IMR-90 (cell line): Measurements from ENCODE around the gene OR56B1. TPM values are rescaled to one million over a fixed set of nuclear protein-coding genes. Genes with fewer than 3 reads are reported as not detected.

Experiments used
- ATAC-seq: fragments of 200-7000 bp; cut with Tn5 transposase; 2 replicates; pipeline ENCODE4 v1.9.1; 2020; ENCODE audit warnings: low read depth, mild to moderate bottlenecking, moderate library complexity
- BruUV-seq: library from RNA; stranded (reverse); fragments of 400-500 nt; replicated peaks from 2 replicates; lab custom pipeline; 2021; lab: Mats Ljungman, UMichigan
- CTCF ChIA-PET: fragments of 300-600 bp; formaldehyde crosslinking; extraction: SDS; loops from one replicate; lab custom pipeline; 2021; ENCODE audit warnings: antibody characterized with exemption; lab: Yijun Ruan, JAX
- POLR2A ChIA-PET: fragments of 300-600 bp; sonication (Branson Sonifier 250); formaldehyde crosslinking; loops from one replicate; lab custom pipeline; 2022; ENCODE audit warnings: antibody characterized with exemption; ENCODE audit not compliant: unreplicated experiment; lab: Charles Lee
- DNase-seq: peaks from one replicate; pipeline ENCODE4 v3.0.0; 2013
- H2AFZ ChIP-seq: replicated peaks from 2 replicates; pipeline ENCODE3; 2013; ENCODE audit warnings: low read length, mild to moderate bottlenecking; ENCODE audit not compliant: poor library complexity
- H2AK5ac ChIP-seq: 2 replicates; pipeline ENCODE4 v1.6.1; 2013; ENCODE audit warnings: low read depth, low read length, inconsistent platforms
- H2AK9ac ChIP-seq: replicated peaks from 2 replicates; pipeline ENCODE3; 2013; ENCODE audit warnings: mild to moderate bottlenecking, low read depth, low read length, moderate library complexity; ENCODE audit not compliant: poor library complexity
- H2BK120ac ChIP-seq: 2 replicates; pipeline ENCODE4 v1.6.1; 2013; ENCODE audit warnings: low read depth, low read length, inconsistent platforms
- H2BK15ac ChIP-seq: 3 replicates; pipeline ENCODE4 v1.6.1; 2013; ENCODE audit warnings: low read depth, low read length, inconsistent platforms
- H2BK20ac ChIP-seq: 2 replicates; pipeline ENCODE4 v1.6.1; 2013; ENCODE audit warnings: low read depth, mild to moderate bottlenecking, inconsistent platforms, low read length, moderate library complexity
- H2BK5ac ChIP-seq: 2 replicates; pipeline ENCODE4 v1.6.1; 2013; ENCODE audit warnings: mild to moderate bottlenecking, low read depth, low read length, inconsistent platforms; ENCODE audit not compliant: poor library complexity, severe bottlenecking
- H3K14ac ChIP-seq: replicated peaks from 2 replicates; pipeline ENCODE4 v1.6.1; 2013; ENCODE audit warnings: low read depth, low read length, inconsistent platforms
- H3K18ac ChIP-seq: 2 replicates; pipeline ENCODE4 v1.6.1; 2013; ENCODE audit warnings: low read depth, low read length, control low read depth
- H3K23ac ChIP-seq: 2 replicates; pipeline ENCODE4 v1.6.1; 2013; ENCODE audit warnings: low read depth, low read length, inconsistent platforms
- H3K27ac ChIP-seq: 2 replicates; pipeline ENCODE4 v1.5.1; 2013; ENCODE audit warnings: mild to moderate bottlenecking, control low read depth, low read length; ENCODE audit not compliant: insufficient read depth
- H3K27me3 ChIP-seq: 2 replicates; pipeline ENCODE4 v1.6.1; 2013; ENCODE audit warnings: low read length; ENCODE audit not compliant: control insufficient read depth, insufficient read depth
- H3K36me3 ChIP-seq: 2 replicates; pipeline ENCODE4 v1.6.1; 2013; ENCODE audit warnings: low read length, mixed read lengths; ENCODE audit not compliant: control insufficient read depth, insufficient read depth
- H3K4ac ChIP-seq: 2 replicates; pipeline ENCODE4 v1.6.1; 2013; ENCODE audit warnings: low read depth, low read length, inconsistent platforms
- H3K4me1 ChIP-seq: 2 replicates; pipeline ENCODE4 v1.6.1; 2013; ENCODE audit warnings: low read length, mixed read lengths; ENCODE audit not compliant: control insufficient read depth, insufficient read depth
- H3K4me2 ChIP-seq: 2 replicates; pipeline ENCODE4 v1.6.1; 2013; ENCODE audit warnings: low read depth, mild to moderate bottlenecking, control low read depth, low read length, moderate library complexity
- H3K4me3 ChIP-seq: 2 replicates; pipeline ENCODE4 v1.5.1; 2013; ENCODE audit warnings: low read depth, mild to moderate bottlenecking, control low read depth, low read length, moderate library complexity; ENCODE audit not compliant: insufficient read depth
- H3K56ac ChIP-seq: 2 replicates; pipeline ENCODE4 v1.6.1; 2013; ENCODE audit warnings: low read length, inconsistent platforms; ENCODE audit not compliant: insufficient read depth; ENCODE audit errors: extremely low read depth
- H3K79me1 ChIP-seq, 2 experiments: 2 replicates each; pipeline ENCODE4 v1.6.1; 2013; ENCODE audit warnings: low read length in 2 of 2, inconsistent platforms in 1 of 2, low read depth in 1 of 2
- H3K9ac ChIP-seq: 2 replicates; pipeline ENCODE4 v1.6.1; 2013; ENCODE audit warnings: low read depth, low read length, control low read depth
- H3K9me1 ChIP-seq: 2 replicates; pipeline ENCODE4 v1.6.1; 2013; ENCODE audit warnings: low read length, inconsistent platforms; ENCODE audit not compliant: insufficient read depth
- H3K9me3 ChIP-seq: 2 replicates; pipeline ENCODE4 v1.6.1; 2013; ENCODE audit warnings: low read length; ENCODE audit not compliant: control insufficient read depth, insufficient read depth
- H4K20me1 ChIP-seq: 2 replicates; pipeline ENCODE4 v1.6.1; 2013; ENCODE audit warnings: low read length, inconsistent platforms; ENCODE audit not compliant: insufficient read depth
- H4K5ac ChIP-seq: 2 replicates; pipeline ENCODE4 v1.6.1; 2013; ENCODE audit warnings: mild to moderate bottlenecking, low read depth, low read length, control low read depth
- H4K8ac ChIP-seq, 2 experiments: 2 replicates each; pipeline ENCODE4 v1.6.1; 2013; ENCODE audit warnings: low read depth in 2 of 2, low read length in 2 of 2, control low read depth in 1 of 2, inconsistent platforms in 1 of 2
- H4K91ac ChIP-seq: 2 replicates; pipeline ENCODE4 v1.6.1; 2013; ENCODE audit warnings: low read depth, low read length, inconsistent platforms; ENCODE audit not compliant: insufficient read depth
- BHLHE40 ChIP-seq: fragments of 150-350 bp; IDR thresholded peaks from 2 replicates; pipeline ENCODE4 v1.6.1; 2016; ENCODE audit warnings: mild to moderate bottlenecking, low read depth, low read length
- CEBPB ChIP-seq: IDR thresholded peaks from 2 replicates; pipeline ENCODE4 v1.6.1; 2012; ENCODE audit warnings: low read depth, low read length, improper control_type of control experiment
- CHD1 ChIP-seq: IDR thresholded peaks from 2 replicates; pipeline ENCODE4 v1.6.1; 2012; ENCODE audit warnings: low read depth, low read length, improper control_type of control experiment
- CTCF ChIP-seq: conservative IDR thresholded peaks from 2 replicates; pipeline ENCODE4 v1.5.1; 2012; ENCODE audit warnings: mild to moderate bottlenecking, low read depth, low read length, improper control_type of control experiment
- ELK1 ChIP-seq: fragments of 150-350 bp; IDR thresholded peaks from 2 replicates; pipeline ENCODE4 v1.6.1; 2016; ENCODE audit warnings: low read depth, mild to moderate bottlenecking, low read length, moderate library complexity, borderline replicate concordance
- FOS ChIP-seq: fragments of 150-350 bp; IDR thresholded peaks from 2 replicates; pipeline ENCODE4 v1.6.1; 2016; ENCODE audit warnings: low read depth, low read length
- MAZ ChIP-seq: IDR thresholded peaks from 2 replicates; pipeline ENCODE4 v1.6.1; 2012; ENCODE audit warnings: low read depth, mild to moderate bottlenecking, low read length, improper control_type of control experiment, moderate library complexity, borderline replicate concordance
- MXI1 ChIP-seq: IDR thresholded peaks from 2 replicates; pipeline ENCODE4 v1.6.1; 2012; ENCODE audit warnings: low read depth, mild to moderate bottlenecking, low read length, moderate library complexity, borderline replicate concordance
- NFE2L2 ChIP-seq: fragments of 150-350 bp; IDR thresholded peaks from 2 replicates; pipeline ENCODE4 v1.6.1; 2016; ENCODE audit warnings: low read depth, mild to moderate bottlenecking, low read length
- POLR2A ChIP-seq: IDR thresholded peaks from 2 replicates; pipeline ENCODE4 v1.6.1; 2012; ENCODE audit warnings: mild to moderate bottlenecking, low read depth, low read length
- RAD21 ChIP-seq: IDR thresholded peaks from 2 replicates; pipeline ENCODE4 v1.6.1; 2012; ENCODE audit warnings: low read length, improper control_type of control experiment
- RCOR1 ChIP-seq: IDR thresholded peaks from 2 replicates; pipeline ENCODE4 v1.6.1; 2012; ENCODE audit warnings: mild to moderate bottlenecking, low read length, improper control_type of control experiment; ENCODE audit not compliant: insufficient replicate concordance
- RFX5 ChIP-seq: IDR thresholded peaks from 2 replicates; pipeline ENCODE4 v1.8.0; 2012; ENCODE audit warnings: low read depth, mild to moderate bottlenecking, low read length, moderate library complexity
- SMC3 ChIP-seq: fragments of 150-350 bp; IDR thresholded peaks from 2 replicates; pipeline ENCODE4 v1.6.1; 2016; ENCODE audit warnings: low read depth, mild to moderate bottlenecking, antibody characterized with exemption, low read length, moderate library complexity
- USF2 ChIP-seq: fragments of 150-350 bp; IDR thresholded peaks from 2 replicates; pipeline ENCODE4 v1.6.1; 2017; ENCODE audit warnings: mild to moderate bottlenecking, antibody characterized with exemption, low read length, low read depth
- WGBS, 2 experiments: methylation state at CpG; one replicate each; pipeline versions ENCODE4 v1.1.5 to v1.1.7; 2013; ENCODE audit warnings: missing lambda C conversion rate in 2 of 2; ENCODE audit not compliant: insufficient read length in 1 of 2; ENCODE audit errors: extremely low coverage in 2 of 2; 5-methylcytosine and 5-hydroxymethylcytosine counted together
- dilution Hi-C: fragments of 300-500 bp; cut with HindIII; formaldehyde crosslinking; loops from one replicate; pipeline ENCODE4 v1.14.3; 2018; ENCODE audit warnings: low sequenced_read_pairs; ENCODE audit not compliant: unreplicated experiment
- in situ Hi-C: fragments of 300-500 bp; cut with MboI; formaldehyde crosslinking; loops from 3 replicates; pipeline ENCODE4 v1.14.3; 2019; ENCODE audit warnings: low sequenced_read_pairs, inconsistent platforms, mixed read lengths
- intact Hi-C: fragments of 100-400 bp; cut with micrococcal nuclease; formaldehyde crosslinking; loops from 2 replicates; pipeline ENCODE4 v1.10.0; 2022
- polyA plus RNA-seq, 3 experiments: library from polyadenylated mRNA; depleted of rRNA; stranded (reverse); fragments of >200 nt; gene quantifications; 2 replicates each; pipeline ENCODE4 v1.2.3, GENCODE V29; 2012; ENCODE audit warnings: low replicate concordance in 1 of 3
- total RNA-seq: library from RNA; depleted of rRNA; stranded (reverse); fragments of >200 nt; gene quantifications from 2 replicates; pipeline ENCODE4 v1.2.3, GENCODE V29; 2012

Gene OR56B1
- total and polyA plus RNA-seq, 2 of the 4 experiments (the other 2 are of a cell fraction): not detected

GRCh38 chr11:5783255-5783654 lies 47.0 kb downstream of the OR56B1 start, which contains the start of gene OR52N5:
TSS of gene OR52N5 (minus strand) at chr11:5783355. CDS start at chr11:5778634, 4,721 bp downstream.
- no peak for TF ChIP-seq MXI1
- no peak for TF ChIP-seq SMC3
- TF ChIP-seq CEBPB: no peak
- no peak for TF ChIP-seq CTCF
- no peak for TF ChIP-seq BHLHE40
- no peak for TF ChIP-seq RAD21
- no peak for TF ChIP-seq RFX5
- TF ChIP-seq FOS: no peak
- TF ChIP-seq MAZ: no peak
- TF ChIP-seq NFE2L2: no peak
- TF ChIP-seq RCOR1: no peak
- no peak for TF ChIP-seq USF2
- TF ChIP-seq POLR2A: no peak
- no peak for TF ChIP-seq CHD1
- no peak for TF ChIP-seq ELK1
- H3K4me1 ChIP-seq: no peaks in the 10 kb centered on the region
- H3K4ac ChIP-seq: no peak within 1 kb of the TSS
- H3K27me3 ChIP-seq: no peaks in the 10 kb centered on the region
- ATAC-seq (no peak), DNase-seq (no peak)
- ChIA-PET POLR2A (interaction anchor here (0.6 kb wide), 1 partner anchor 420 kb away, joined by 4 read pairs; no protein-coding TSS in a partner anchor), CTCF (interaction anchor here (0.7 kb wide), 1 partner anchor 12 kb away, joined by 3 read pairs; no protein-coding TSS in a partner anchor)
- H2AK5ac ChIP-seq: no peak within 1 kb of the TSS
- no peak within 1 kb of the TSS for H2AFZ ChIP-seq
- no peak within 1 kb of the TSS for H2BK5ac ChIP-seq
- H3K18ac ChIP-seq: no peak within 1 kb of the TSS
- H3K27ac ChIP-seq: no peak within 1 kb of the TSS
- no peaks in the 10 kb centered on the region for H4K20me1 ChIP-seq
- H3K79me1 ChIP-seq: no peaks in the 10 kb centered on the region
- BruUV-seq: no TSS peak
- H3K56ac ChIP-seq: no peak within 1 kb of the TSS
- no peak within 1 kb of the TSS for H3K4me2 ChIP-seq
- dilution Hi-C loops: no loop called here
- H2BK15ac ChIP-seq: no peak within 1 kb of the TSS
- H2BK120ac ChIP-seq: no peak within 1 kb of the TSS
- no peak within 1 kb of the TSS for H2AK9ac ChIP-seq
- H2BK20ac ChIP-seq: no peak within 1 kb of the TSS
- WGBS, 2 experiments: no CpG with 5 or more reads among the region's 4 CpGs
- in situ Hi-C loops: no loop called here
- no peak within 1 kb of the TSS for H3K9ac ChIP-seq
- no peak within 1 kb of the TSS for H3K4me3 ChIP-seq
- H3K23ac ChIP-seq: no peak within 1 kb of the TSS
- no peak within 1 kb of the TSS for H3K14ac ChIP-seq
- intact Hi-C loops: no loop called here
- no peak within 1 kb of the TSS for H4K91ac ChIP-seq
- H3K9me1 ChIP-seq: no peaks in the 10 kb centered on the region
- no peaks in the 10 kb centered on the region for H3K9me3 ChIP-seq
- H3K36me3 ChIP-seq: no peaks in the 10 kb centered on the region
- no peak within 1 kb of the TSS for H4K8ac ChIP-seq
- H4K5ac ChIP-seq: no peak within 1 kb of the TSS
